HEK293 (cell line): ENCODE data around the gene DRC1.

Experiments
- CTCF ChIA-PET: fragments of 350-600 bp; formaldehyde crosslinking; extraction: SDS; loops from one replicate; lab custom pipeline; 2021; ENCODE audit warnings: antibody characterized with exemption; lab: Yijun Ruan, JAX
- POLR2A ChIA-PET: fragments of 300-600 bp; formaldehyde crosslinking; extraction: SDS; loops from one replicate; lab custom pipeline; 2020; ENCODE audit warnings: antibody characterized with exemption, inconsistent platforms; lab: Yijun Ruan, JAX
- H3K27ac ChIP-seq: fragments of 200-500 bp; sonication (Bioruptor generic); 2 replicates; pipeline ENCODE4 v1.5.1; 2014; ENCODE audit warnings: low read depth, low read length, control low read depth, inconsistent platforms; ENCODE audit errors: extremely low read depth
- H3K36me3 ChIP-seq, 2 experiments: fragments of 200-500 bp in 1 of 2; sonication (Bioruptor generic) in 1 of 2; 1 replicate in 1 of 2; 2 replicates in 1 of 2; pipeline ENCODE4 v1.5.1; 2014 to 2017; ENCODE audit warnings: inconsistent platforms in 2 of 2, low read length in 2 of 2; ENCODE audit not compliant: control insufficient read depth in 2 of 2, insufficient read depth in 1 of 2
- H3K4me1 ChIP-seq: fragments of 200-500 bp; sonication (Bioruptor generic); 2 replicates; pipeline ENCODE4 v1.5.1; 2014; ENCODE audit warnings: mild to moderate bottlenecking, low read length, inconsistent platforms; ENCODE audit not compliant: control insufficient read depth, insufficient read depth
- H3K4me3 ChIP-seq: 2 replicates; pipeline ENCODE4 v1.5.1; 2011; ENCODE audit warnings: low read depth, mild to moderate bottlenecking, control low read depth, low read length, moderate library complexity
- H3K9me3 ChIP-seq: fragments of 200-500 bp; sonication (Bioruptor generic); 2 replicates; pipeline ENCODE4 v1.5.1; 2014; ENCODE audit warnings: low read depth, low read length, inconsistent platforms; ENCODE audit not compliant: control insufficient read depth, insufficient read depth
- EGR2 ChIP-seq: fragments of 450-650 bp; formaldehyde crosslinking; IDR thresholded peaks from 2 replicates; pipeline ENCODE4 v1.5.1; 2016; ENCODE audit warnings: low read depth, missing biosample characterization, missing genetic modification characterization
- KLF8 ChIP-seq: fragments of 450-650 bp; formaldehyde crosslinking; IDR thresholded peaks from 2 replicates; pipeline ENCODE4 v1.5.1; 2016; ENCODE audit warnings: missing biosample characterization, missing genetic modification characterization
- SETDB1 ChIP-seq: IDR thresholded peaks from one replicate; pipeline ENCODE4 v1.6.1; 2017; ENCODE audit warnings: mild to moderate bottlenecking, low read length, moderate library complexity, mixed read lengths; ENCODE audit not compliant: insufficient read length
- SP3 ChIP-seq: fragments of 450-650 bp; formaldehyde crosslinking; IDR thresholded peaks from 2 replicates; pipeline ENCODE4 v1.5.1; 2016; ENCODE audit warnings: missing biosample characterization, missing genetic modification characterization
- ZBTB11 ChIP-seq: fragments of 450-650 bp; formaldehyde crosslinking; conservative IDR thresholded peaks from 2 replicates; pipeline ENCODE4 v1.5.1; 2016; ENCODE audit warnings: low read depth, missing biosample characterization, missing genetic modification characterization
- ZBTB21 ChIP-seq: fragments of 450-650 bp; formaldehyde crosslinking; IDR thresholded peaks from 2 replicates; pipeline ENCODE4 v1.5.1; 2017; ENCODE audit warnings: missing biosample characterization, missing genetic modification characterization
- ZFHX2 ChIP-seq: fragments of 450-650 bp; formaldehyde crosslinking; conservative IDR thresholded peaks from 2 replicates; pipeline ENCODE4 v1.5.1; 2016; ENCODE audit warnings: missing biosample characterization, missing genetic modification characterization
- ZNF112 ChIP-seq: fragments of 450-650 bp; formaldehyde crosslinking; IDR thresholded peaks from 2 replicates; pipeline ENCODE4 v1.5.0; 2017; ENCODE audit warnings: missing biosample characterization, missing genetic modification characterization
- ZNF16 ChIP-seq: fragments of 450-650 bp; formaldehyde crosslinking; IDR thresholded peaks from 2 replicates; pipeline ENCODE4 v1.5.1; 2016; ENCODE audit warnings: low read depth, missing biosample characterization, missing genetic modification characterization
- ZNF26 ChIP-seq: fragments of 450-650 bp; formaldehyde crosslinking; IDR thresholded peaks from 2 replicates; pipeline ENCODE4 v1.5.1; 2016; ENCODE audit warnings: missing biosample characterization, missing genetic modification characterization
- ZNF341 ChIP-seq: fragments of 450-650 bp; formaldehyde crosslinking; IDR thresholded peaks from 2 replicates; pipeline ENCODE4; 2016; ENCODE audit warnings: low read depth, missing biosample characterization, missing genetic modification characterization
- ZNF48 ChIP-seq: fragments of 450-650 bp; formaldehyde crosslinking; IDR thresholded peaks from 2 replicates; pipeline ENCODE4 v1.5.1; 2016; ENCODE audit warnings: missing biosample characterization, missing genetic modification characterization
- ZNF510 ChIP-seq: fragments of 450-650 bp; formaldehyde crosslinking; IDR thresholded peaks from 2 replicates; pipeline ENCODE4 v1.5.1; 2018; ENCODE audit warnings: mild to moderate bottlenecking, missing genetic modification characterization, missing biosample characterization; ENCODE audit not compliant: insufficient replicate concordance
- ZNF521 ChIP-seq: fragments of 450-650 bp; formaldehyde crosslinking; IDR thresholded peaks from 2 replicates; pipeline ENCODE4 v1.5.1; 2017; ENCODE audit warnings: missing biosample characterization, mild to moderate bottlenecking, missing genetic modification characterization
- TF ChIP-seq, protein P1 (sequence below): fragments of 450-650 bp; formaldehyde crosslinking; IDR thresholded peaks from 2 replicates; pipeline ENCODE4 v1.5.1; 2016; ENCODE audit warnings: missing biosample characterization, missing genetic modification characterization
- TF ChIP-seq, protein P2 (sequence below): fragments of 450-650 bp; formaldehyde crosslinking; IDR thresholded peaks from 2 replicates; pipeline ENCODE4 v1.5.1; 2016; ENCODE audit warnings: missing biosample characterization, missing genetic modification characterization

Gene DRC1

DNA sequence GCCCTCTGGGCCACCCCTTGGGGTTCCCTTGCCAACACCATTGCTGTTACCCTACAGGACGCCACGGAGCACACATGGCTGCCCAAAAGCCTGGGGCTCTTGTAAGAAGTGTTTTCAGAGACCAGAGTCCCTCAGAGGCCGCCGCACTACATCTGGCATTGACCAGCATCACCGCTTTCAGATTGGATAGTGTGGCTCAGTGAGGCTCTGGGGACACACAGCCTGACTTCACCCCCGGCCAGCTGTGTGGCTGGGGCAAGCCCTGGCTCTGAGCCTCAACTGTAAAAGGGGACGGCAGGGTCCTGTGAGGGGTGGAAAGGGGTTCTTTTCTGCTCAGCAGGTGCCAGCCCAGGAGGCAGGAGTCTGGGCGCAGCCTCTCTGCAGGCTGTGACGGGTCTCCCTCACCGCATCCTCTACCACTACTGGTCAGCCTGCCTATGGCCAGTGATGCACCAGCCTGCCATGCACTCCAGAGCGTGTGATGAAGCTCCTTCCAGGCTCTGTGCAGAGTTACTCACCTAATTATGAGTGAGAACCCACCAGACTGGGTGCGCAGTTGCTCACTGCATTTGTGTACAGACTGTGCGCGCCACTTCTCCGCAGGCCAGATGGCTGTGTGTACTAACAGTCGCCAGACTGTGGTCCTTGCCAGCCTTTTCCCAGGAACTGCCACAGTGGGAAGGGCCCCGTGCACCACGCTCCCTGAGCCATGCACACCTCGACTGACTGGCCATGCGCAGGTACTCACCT lies 86.9 kb downstream of the DRC1 start:
- Histone ChIP-seq H3K4me1 (no peaks in the 10 kb centered on the region), H3K4me3 (no peak overlapping the region), H3K9me3 (no peaks in the 10 kb centered on the region), H3K36me3 (no peaks in the 10 kb centered on the region), H3K27ac (no peak overlapping the region)
- TF ChIP-seq ZNF112 (tag by site-specific recombination): no peak
- no peak for TF ChIP-seq ZNF510
- TF ChIP-seq ZNF16: no peak
- no peak for TF ChIP-seq ZNF521 (tag by site-specific recombination)
- TF ChIP-seq SP3 (tag by site-specific recombination): no peak
- no peak for TF ChIP-seq ZBTB21 (tag by site-specific recombination)
- TF ChIP-seq, protein P1, sequence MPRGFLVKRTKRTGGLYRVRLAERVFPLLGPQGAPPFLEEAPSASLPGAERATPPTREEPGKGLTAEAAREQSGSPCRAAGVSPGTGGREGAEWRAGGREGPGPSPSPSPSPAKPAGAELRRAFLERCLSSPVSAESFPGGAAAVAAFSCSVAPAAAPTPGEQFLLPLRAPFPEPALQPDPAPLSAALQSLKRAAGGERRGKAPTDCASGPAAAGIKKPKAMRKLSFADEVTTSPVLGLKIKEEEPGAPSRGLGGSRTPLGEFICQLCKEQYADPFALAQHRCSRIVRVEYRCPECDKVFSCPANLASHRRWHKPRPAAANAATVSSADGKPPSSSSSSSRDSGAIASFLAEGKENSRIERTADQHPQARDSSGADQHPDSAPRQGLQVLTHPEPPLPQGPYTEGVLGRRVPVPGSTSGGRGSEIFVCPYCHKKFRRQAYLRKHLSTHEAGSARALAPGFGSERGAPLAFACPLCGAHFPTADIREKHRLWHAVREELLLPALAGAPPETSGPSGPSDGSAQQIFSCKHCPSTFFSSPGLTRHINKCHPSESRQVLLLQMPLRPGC: no peak
- TF ChIP-seq ZBTB11 (tag by site-specific recombination): no peak
- no peak for TF ChIP-seq ZNF48 (tag by site-specific recombination)
- TF ChIP-seq ZNF26: no peak
- TF ChIP-seq ZNF341 (tag by site-specific recombination): no peak
- TF ChIP-seq, protein P2, sequence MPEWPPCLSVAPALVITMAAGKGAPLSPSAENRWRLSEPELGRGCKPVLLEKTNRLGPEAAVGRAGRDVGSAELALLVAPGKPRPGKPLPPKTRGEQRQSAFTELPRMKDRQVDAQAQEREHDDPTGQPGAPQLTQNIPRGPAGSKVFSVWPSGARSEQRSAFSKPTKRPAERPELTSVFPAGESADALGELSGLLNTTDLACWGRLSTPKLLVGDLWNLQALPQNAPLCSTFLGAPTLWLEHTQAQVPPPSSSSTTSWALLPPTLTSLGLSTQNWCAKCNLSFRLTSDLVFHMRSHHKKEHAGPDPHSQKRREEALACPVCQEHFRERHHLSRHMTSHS (tag by site-specific recombination): no peak
- no peak for TF ChIP-seq SETDB1
- POLR2A ChIA-PET: interaction anchor here (1.0 kb wide), 1 partner anchor 73 kb away, joined by 3 read pairs; a partner anchor contains a TSS
- CTCF ChIA-PET: no interaction called here

DNA sequence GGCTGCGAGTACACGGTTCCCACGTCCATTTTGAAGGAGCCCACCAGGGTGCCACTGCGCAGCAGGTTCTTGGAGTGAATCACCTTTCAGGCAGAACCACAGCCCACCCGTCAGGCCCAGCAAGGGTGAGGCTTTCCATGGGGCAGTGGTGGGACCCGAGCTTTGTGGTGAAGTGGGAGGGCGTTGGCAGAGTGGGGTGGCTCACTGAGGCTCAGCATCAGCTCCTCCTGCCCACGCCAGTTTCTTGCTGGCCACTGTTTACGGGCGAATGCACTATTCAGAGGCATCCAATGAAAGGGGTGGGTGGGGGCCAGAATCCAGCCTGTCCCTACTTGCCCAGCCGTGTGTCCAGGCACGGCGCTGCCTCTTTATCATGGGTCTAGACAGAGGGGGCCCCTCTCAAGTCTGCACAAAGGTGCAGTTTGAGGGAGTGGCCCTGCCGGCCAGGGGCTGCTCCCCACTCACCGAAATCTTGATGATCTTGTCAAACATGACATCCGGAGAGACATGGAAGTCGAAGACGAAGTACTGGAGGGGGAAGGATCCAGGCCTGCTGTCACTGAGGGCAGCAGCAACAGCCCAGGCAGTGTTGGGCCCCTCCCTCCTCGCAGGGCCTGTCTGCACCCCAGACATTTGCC lies 87.6 kb downstream of the DRC1 start:
- Histone ChIP-seq H3K4me1 (no peaks in the 10 kb centered on the region), H3K36me3 (no peaks in the 10 kb centered on the region), H3K4me3 (no peak overlapping the region), H3K27ac (no peak overlapping the region), H3K9me3 (no peaks in the 10 kb centered on the region)
- POLR2A ChIA-PET: interaction anchor here (1.0 kb wide), 1 partner anchor 73 kb away, joined by 3 read pairs; a partner anchor contains a TSS
- TF ChIP-seq EGR2 (tag by site-specific recombination) (peak; percentile 45), ZFHX2 (tag by site-specific recombination) (peak; percentile 43; the same call in 1 of the 2 replicates), KLF8 (tag by site-specific recombination) (no peak)
- CTCF ChIA-PET: no interaction called here
